Renal cortex interstitium (tissue), 11 donors: Measurements from ENCODE around the gene SSBP2. TPM values are rescaled to one million over a fixed set of nuclear protein-coding genes. Genes with fewer than 3 reads are reported as not detected.
"Not testable (repeated sequence)": the region's sequence is repeated elsewhere in the genome, so short reads cannot be mapped to it uniquely, and the experiment has no call there.

Experiments used
- DNase-seq, 11 donors: peaks; one replicate each; pipeline ENCODE4 v3.0.0-alpha.2; 2013; ENCODE audit warnings: low read depth in 9 of 11, low spot score in 4 of 11; ENCODE audit errors: extremely low read depth in 1 of 11
- polyA plus RNA-seq, 3 donors: library from polyadenylated mRNA; unstranded; fragments of 120-200 nt; gene quantifications; one replicate each; pipeline ENCODE4 v1.2.1, GENCODE V29; 2013; ENCODE audit not compliant: insufficient read length in 3 of 3

SSBP2 gene
- polyA plus RNA-seq, 3 donors = 82.7 to 94.9 (median 84.4) TPM

DNA sequence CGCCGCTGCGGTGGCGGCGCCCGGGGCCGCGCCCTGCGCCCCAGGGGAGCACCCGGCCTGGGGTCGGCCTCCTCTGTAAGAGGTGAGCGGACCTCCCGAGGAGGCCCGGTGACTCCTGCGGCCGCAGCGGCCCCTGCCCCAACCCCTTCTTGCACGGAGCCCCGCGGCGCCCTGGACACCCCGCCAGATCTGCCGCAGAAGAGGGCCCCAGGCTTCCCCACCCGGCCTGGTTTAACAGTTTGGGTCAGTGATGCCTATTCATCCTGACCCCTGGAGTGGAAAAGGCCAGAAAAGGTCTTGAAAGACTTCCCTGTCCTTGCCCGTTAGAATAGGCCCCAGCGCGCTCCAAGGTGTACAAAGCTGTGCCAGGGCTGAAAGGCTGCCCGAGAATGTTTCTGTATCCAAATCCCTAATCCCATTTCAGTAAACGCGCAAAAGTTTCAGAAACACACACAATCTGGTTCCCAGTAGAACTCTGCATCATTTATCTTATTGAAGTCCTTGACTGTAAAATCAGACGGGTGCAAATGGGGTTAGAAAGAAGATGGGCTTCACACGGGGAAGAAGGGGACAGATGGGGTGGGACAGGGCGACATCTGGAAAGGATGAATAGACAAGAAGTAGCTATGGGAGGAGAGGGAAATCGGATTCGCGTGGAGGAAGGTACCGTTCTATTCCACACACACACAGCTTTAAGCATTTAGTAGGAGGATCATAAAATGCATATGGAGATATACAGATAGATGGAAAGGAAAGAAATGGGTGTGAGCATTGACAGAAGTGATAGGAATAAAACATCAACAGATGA lies 1.1 kb upstream of the SSBP2 start:
- DNase-seq = peak in 4 of 11 donors; percentile 13 to 35 (median 18)

DNA sequence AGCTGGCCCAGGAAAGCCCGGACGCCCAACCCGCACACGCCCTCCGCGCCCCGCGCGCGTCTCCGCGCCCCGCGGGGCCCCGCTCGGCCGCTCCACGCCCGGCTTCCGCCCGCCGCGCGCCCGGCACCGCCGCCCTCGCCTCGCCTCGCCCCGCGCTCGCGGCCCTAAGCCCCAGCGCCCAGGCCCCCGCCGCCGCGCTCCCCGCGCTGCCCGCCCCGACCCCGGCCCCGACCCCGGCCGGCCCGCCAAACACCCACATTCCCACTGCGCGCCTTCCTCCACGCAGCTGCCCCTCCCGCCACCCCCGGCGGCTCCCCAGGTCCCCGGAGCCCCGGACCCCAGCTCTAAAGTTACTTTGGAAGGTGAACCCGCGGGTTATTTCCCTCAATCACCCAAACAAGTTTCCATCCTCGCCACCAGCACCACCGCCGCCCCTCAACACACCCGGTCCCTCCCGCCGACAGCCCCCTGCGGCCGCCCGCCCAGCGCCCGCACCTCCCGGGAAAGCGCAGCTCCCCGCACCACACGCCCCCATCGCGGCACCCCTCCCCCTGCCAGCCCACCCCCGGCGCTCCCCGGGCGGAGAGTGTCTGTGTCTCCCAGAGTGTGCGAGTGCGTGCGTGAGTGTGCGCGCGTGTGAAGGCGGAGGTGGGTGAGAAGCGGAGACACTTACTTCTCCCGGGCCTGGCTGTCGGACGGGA lies 439 bp downstream of the SSBP2 start:
- peak in 4 of 11 donors; percentile 15 to 24 (median 16) for DNase-seq

DNA sequence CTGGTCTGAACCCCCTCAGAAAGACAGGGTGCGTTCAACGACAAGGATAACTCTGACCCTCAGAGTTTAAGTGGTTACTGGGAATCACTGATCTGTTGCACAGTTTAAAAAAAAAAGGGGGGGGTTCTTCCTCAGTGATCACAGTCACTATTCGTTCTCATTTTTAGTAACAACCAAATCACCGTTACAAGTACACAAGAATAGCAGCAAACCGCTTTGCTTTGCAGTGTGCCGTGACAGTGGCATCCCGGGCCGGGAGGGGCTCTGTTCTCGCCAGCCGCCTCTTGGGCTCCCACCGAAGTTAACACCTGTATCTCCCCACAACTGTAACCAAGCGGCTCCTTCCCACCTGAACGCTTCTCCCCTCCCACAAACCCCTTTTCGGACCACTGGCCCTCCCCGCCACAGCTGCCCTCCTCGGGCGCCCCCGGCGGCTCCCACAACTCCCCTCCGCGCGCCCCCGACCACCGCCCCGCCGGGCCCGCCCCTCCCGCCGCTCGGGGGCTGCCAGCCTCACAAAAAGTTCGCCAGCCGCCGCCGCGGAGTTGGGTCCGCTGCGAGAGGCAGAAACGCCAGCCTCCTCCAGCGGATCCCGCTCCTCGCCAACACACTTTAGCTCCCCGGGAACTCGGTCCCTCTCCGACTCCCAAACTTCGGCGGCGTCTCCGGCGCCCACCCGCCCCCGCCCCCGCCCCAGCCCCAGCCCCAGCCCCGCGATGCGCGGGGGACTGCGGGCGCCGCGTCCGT lies 1.2 kb downstream of the SSBP2 start:
- peak in 5 of 11 donors; percentile 12 to 38 (median 17) for DNase-seq

DNA sequence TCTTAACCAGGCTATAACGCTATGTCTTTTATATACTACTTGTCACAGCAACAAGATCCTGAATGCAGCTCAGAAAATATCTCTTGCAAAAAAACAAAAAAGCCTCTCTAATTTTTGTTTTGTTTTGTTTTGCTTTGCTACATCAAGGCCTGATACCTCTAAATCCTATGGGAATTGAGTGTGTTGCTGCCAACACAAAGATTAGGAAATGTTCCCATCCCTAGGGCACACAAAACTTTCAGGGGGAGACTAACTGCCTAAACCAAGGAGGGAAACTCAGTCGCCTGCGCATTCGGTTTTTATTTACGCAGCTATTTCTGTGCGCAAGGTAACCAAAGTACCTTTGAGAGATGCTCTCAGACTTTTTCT lies 1.7 kb downstream of the SSBP2 start:
- peak in 3 of 11 donors; percentile 6 to 16 (median 13) for DNase-seq

- DNase-seq = no peak
These were observed 2.3 kb downstream of the SSBP2 start for GRCh38 chr5:81748556-81748955.

DNA sequence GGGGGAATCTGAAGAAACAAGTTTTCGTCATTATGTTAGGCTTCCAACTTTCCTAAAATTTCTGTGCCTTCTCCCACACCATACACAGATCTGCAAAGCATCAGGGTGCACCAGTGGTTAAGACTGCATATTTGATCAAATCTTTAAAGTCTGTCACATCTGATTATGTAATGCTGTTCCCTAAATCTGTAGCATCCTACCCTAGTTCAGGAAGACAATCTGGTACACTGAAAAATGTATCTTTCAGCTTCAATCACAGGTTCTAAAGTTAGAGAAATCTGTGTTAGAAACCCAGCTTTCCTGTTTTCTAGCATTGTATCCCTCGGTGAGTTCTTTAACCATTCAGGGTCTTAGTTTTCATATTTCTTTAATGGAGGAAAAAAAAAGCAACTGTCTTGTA lies 3.9 kb downstream of the SSBP2 start:
- no peak for DNase-seq

- no peak for DNase-seq
These were observed 10.1 kb downstream of the SSBP2 start for GRCh38 chr5:81740758-81741157.

DNA sequence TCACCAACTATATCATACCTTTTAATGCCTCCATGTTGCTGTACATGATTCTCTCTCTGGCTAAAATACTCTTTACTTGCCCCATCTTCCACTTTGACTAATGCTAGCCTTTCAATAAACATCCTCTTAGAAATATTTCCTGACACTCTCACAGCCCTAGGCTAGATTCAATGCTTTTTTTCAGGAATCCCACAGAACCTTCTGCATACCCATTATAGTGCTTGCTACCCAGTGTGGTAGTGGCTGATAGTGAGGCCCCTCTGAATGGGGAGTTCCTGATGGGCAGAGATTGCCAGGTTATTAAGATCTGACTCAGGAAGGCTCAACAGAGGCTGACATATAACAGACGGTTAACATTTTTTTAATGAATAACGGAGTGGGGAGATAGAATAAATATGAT lies 11.6 kb downstream of the SSBP2 start:
- no peak for DNase-seq

DNA sequence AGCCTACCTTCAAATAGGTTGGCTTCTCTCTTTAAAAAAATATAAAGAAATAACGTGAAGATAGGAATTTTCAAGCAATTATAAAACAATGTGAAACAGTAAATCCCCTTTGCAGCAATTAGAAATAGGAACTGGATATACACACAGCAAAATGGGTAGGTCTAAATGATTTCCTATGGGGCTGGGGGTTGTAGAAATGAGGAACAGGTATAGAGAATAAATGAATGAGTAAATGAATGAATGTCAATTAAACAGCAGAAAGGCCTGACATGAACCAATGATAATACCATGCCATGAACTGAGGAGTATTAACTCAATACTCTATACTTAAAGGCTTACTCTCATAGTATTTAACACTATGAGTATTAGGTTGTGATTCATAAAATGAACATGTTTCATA lies 21.6 kb downstream of the SSBP2 start:
- DNase-seq = no peak

GRCh38 chr5:81728301-81728700 lies 22.6 kb downstream of the SSBP2 start:
- DNase-seq = no peak

DNA sequence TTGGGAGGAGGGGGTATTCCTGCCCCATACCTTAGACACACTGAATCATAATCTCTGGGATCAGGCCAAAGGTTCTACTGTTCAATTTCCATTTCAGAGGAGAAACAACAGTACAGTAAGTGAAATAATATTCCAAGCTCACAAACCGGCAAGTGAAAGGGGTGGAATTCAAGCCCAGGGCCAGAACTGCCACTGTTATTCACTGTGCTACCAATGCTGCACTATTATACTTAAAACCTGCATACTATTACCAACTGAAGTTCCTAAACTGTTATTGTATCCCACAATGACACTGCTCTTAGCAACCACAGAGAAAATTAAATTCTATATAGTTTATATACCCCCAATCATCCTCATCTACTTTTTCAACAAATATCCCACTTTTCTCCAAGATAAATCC lies 24.6 kb downstream of the SSBP2 start:
- DNase-seq = no peak

- DNase-seq = no peak
These were observed 26.3 kb downstream of the SSBP2 start for GRCh38 chr5:81724571-81724970.

DNA sequence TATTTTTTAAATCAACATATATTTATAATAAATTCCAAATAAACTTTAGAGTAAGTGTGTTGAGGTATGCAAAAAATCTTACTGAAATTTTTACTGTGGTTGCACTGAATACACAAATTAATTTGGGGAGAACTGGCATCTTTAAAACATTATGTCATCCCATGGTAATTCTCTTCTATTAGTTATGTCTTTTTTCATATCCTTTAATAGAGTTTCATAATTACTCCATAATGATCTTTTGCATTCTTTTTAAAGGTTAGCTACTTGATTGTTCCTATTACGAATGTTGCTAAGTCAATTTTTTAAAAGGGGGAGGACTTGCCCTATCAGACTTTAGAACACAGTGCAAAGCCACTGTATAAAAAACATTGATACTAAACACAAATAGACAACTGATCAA lies 26.8 kb downstream of the SSBP2 start:
- no peak for DNase-seq

- no peak for DNase-seq
These were observed 29.8 kb downstream of the SSBP2 start for GRCh38 chr5:81721049-81721448.

DNA sequence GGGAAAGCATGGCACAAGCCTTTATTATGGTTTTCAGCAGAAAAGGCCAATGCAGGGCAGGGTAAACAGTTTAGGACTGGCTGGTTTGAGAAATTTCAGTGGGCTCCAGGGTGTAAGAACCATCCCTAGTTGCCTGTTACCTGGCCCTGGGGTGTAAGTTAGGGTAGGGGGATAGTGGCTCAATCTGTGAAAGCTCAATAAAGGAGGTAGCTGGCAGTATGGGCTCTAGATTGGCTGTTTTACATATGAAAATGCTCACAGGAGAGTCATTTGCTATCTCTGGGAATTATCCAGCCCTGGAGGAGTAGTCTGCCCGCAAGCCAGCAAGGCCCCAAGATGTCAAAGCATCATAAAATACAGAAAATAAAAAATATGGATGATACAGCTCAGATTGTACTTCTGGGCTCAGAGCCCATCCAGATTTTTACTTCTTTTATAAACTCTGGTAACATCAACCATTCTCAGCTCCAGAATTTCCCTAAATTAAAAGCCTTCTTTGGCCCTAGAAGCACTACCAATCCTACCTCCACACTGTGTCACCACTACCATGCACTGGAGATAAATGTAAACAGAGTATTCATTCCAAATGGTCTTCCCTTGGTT lies 31.1 kb downstream of the SSBP2 start:
- DNase-seq = peak in 2 of 11 donors; percentile 10 to 12

DNA sequence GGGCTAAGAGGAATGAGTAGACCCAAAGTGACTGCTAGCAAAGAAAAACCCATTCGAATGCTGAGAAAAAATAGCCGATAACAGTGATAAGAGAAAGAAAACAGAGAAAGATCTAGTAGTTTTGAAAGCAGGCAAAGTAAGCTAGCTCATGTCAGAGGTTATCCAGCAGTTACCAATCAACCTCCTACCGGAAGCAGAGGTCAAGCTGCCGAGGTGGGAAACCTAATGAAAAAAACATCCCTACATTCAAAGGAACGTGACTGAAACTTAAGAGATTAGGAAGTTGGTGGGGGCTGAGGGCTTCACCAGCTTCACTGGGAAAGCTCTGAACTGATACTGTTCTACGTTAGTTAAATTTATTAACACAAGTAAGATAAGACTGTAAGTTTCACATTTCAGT lies 32.6 kb downstream of the SSBP2 start:
- DNase-seq = peak in 4 of 11 donors; percentile 6 to 19 (median 16)

- no peak for DNase-seq
These were observed 33.0 kb downstream of the SSBP2 start for GRCh38 chr5:81717860-81718259.

GRCh38 chr5:81717226-81717625 lies 33.7 kb downstream of the SSBP2 start:
- no peak for DNase-seq

GRCh38 chr5:81714076-81714475 lies 36.8 kb downstream of the SSBP2 start:
- not testable (repeated sequence) for DNase-seq
